Effector CD4-positive, alpha-beta T cell (primary cell): ENCODE results near the gene B3GNT5.

Source experiments
- DNase-seq: peaks from one replicate; pipeline ENCODE4 v3.0.0-alpha.2; 2020

The B3GNT5 gene

GRCh38 chr3:183266454-183266853 lies 13.4 kb downstream of the B3GNT5 start:
- DNase-seq: no peak

- DNase-seq: no peak
These were observed 14.1 kb downstream of the B3GNT5 start for GRCh38 chr3:183267140-183267539.

GRCh38 chr3:183268366-183268765 lies 15.3 kb downstream of the B3GNT5 start:
- DNase-seq: no peak

GRCh38 chr3:183269345-183269744 lies 16.3 kb downstream of the B3GNT5 start:
- no peak for DNase-seq

- DNase-seq: no peak
These were observed 17.3 kb downstream of the B3GNT5 start for GRCh38 chr3:183270344-183270743.

GRCh38 chr3:183272142-183272541 lies 19.1 kb downstream of the B3GNT5 start:
- no peak for DNase-seq

- DNase-seq: no peak
These were observed 19.7 kb downstream of the B3GNT5 start for GRCh38 chr3:183272791-183273190.

- no peak for DNase-seq
These were observed 21.6 kb downstream of the B3GNT5 start for GRCh38 chr3:183274609-183275008.

- DNase-seq: no peak
These were observed 22.4 kb downstream of the B3GNT5 start for GRCh38 chr3:183275418-183275817.

- DNase-seq: no peak
These were observed 22.9 kb downstream of the B3GNT5 start for GRCh38 chr3:183275937-183276336.

- no peak for DNase-seq
These were observed 24.2 kb downstream of the B3GNT5 start for GRCh38 chr3:183277260-183277659.

GRCh38 chr3:183278479-183279088 lies 25.5 kb downstream of the B3GNT5 start:
- DNase-seq: no peak

- DNase-seq: no peak
These were observed 26.3 kb downstream of the B3GNT5 start for GRCh38 chr3:183279371-183279770.

- DNase-seq: no peak
These were observed 28.2 kb downstream of the B3GNT5 start for GRCh38 chr3:183281126-183281797.

GRCh38 chr3:183283886-183284285 lies 30.8 kb downstream of the B3GNT5 start:
- no peak for DNase-seq

GRCh38 chr3:183284570-183284969 lies 31.5 kb downstream of the B3GNT5 start:
- no peak for DNase-seq

GRCh38 chr3:183285318-183285717 lies 32.3 kb downstream of the B3GNT5 start:
- no peak for DNase-seq

GRCh38 chr3:183285828-183286457 lies 32.9 kb downstream of the B3GNT5 start:
- DNase-seq: peak; percentile 88

- DNase-seq: no peak
These were observed 34.4 kb downstream of the B3GNT5 start for GRCh38 chr3:183287301-183287971.

GRCh38 chr3:183288117-183288516 lies 35.1 kb downstream of the B3GNT5 start:
- DNase-seq: no peak

- no peak for DNase-seq
These were observed 37.2 kb downstream of the B3GNT5 start for GRCh38 chr3:183290216-183290615.

GRCh38 chr3:183291497-183292031 lies 38.5 kb downstream of the B3GNT5 start:
- no peak for DNase-seq

GRCh38 chr3:183293966-183294365 lies 40.9 kb downstream of the B3GNT5 start:
- DNase-seq: no peak
